B cell (primary cell): ENCODE measurements around the gene THAP2. TPM values are rescaled to one million over a fixed set of nuclear protein-coding genes. Genes with fewer than 3 reads are reported as not detected.

Source experiments
- ATAC-seq: fragments of 200-7000 bp; cut with Tn5 transposase; one replicate; pipeline ENCODE4 v1.10.0; 2021; ENCODE audit warnings: low read depth, mild to moderate bottlenecking, moderate number of reproducible peaks, moderate library complexity
- CTCF ChIA-PET: fragments of 350-600 bp; sonication (Branson Sonifier 250); formaldehyde crosslinking; loops from one replicate; lab custom pipeline; 2021; ENCODE audit warnings: antibody characterized with exemption, inconsistent platforms; lab: Charles Lee
- POLR2A ChIA-PET: fragments of 350-600 bp; sonication (Branson Sonifier 250); formaldehyde crosslinking; loops from one replicate; lab custom pipeline; 2021; ENCODE audit warnings: antibody characterized with exemption; lab: Charles Lee
- DNase-seq: peaks from one replicate; pipeline ENCODE4 v3.0.0; 2013
- H2AFZ ChIP-seq: 2 replicates; pipeline ENCODE4 v1.6.1; 2012; ENCODE audit warnings: mild to moderate bottlenecking, low read depth, low read length; ENCODE audit not compliant: insufficient read depth, poor library complexity, severe bottlenecking
- H3K27ac ChIP-seq, 2 donors: 1 replicate in 1 of 2; 2 replicates in 1 of 2; pipeline ENCODE4 v1.5.1; 2012 to 2013; ENCODE audit warnings: low read length in 2 of 2, mild to moderate bottlenecking in 2 of 2, moderate library complexity in 1 of 2
- H3K27me3 ChIP-seq, 4 experiments: fragments of 200-600 bp in 1 of 4; sonication (generic) in 1 of 4; replicated peaks in 1 of 4; 1 replicate in 2 of 4; 2 replicates in 2 of 4; pipeline versions ENCODE4 v1.6.1 to v1.7.0; 2013 to 2016; ENCODE audit warnings: low read length in 3 of 4, mild to moderate bottlenecking in 2 of 4, mixed read lengths in 1 of 4, moderate library complexity in 1 of 4; ENCODE audit not compliant: insufficient read depth in 4 of 4, control insufficient read depth in 3 of 4; ENCODE audit errors: control extremely low read depth in 1 of 4
- H3K36me3 ChIP-seq, 2 experiments: replicated peaks in 1 of 2; 1 replicate in 1 of 2; 2 replicates in 1 of 2; pipeline versions ENCODE4 v1.6.1 to v1.7.1; 2013; ENCODE audit warnings: low read length in 1 of 2; ENCODE audit not compliant: insufficient read depth in 2 of 2, control insufficient read depth in 1 of 2; ENCODE audit errors: control extremely low read depth in 1 of 2, extremely low read depth in 1 of 2
- H3K4me1 ChIP-seq, 2 donors: fragments of 200-600 bp in 1 of 2; sonication (generic) in 1 of 2; 1 replicate in 1 of 2; 2 replicates in 1 of 2; pipeline versions ENCODE4 v1.5.1 to v1.6.1; 2013 to 2017; ENCODE audit warnings: low read length in 2 of 2; ENCODE audit not compliant: control insufficient read depth in 2 of 2, insufficient read depth in 2 of 2
- H3K4me2 ChIP-seq: replicated peaks from 2 replicates; pipeline ENCODE3; 2012; ENCODE audit warnings: mild to moderate bottlenecking, low read depth, low read length; ENCODE audit not compliant: poor library complexity, severe bottlenecking
- H3K4me3 ChIP-seq, 5 experiments: fragments of 200-600 bp in 1 of 5; sonication (generic) in 1 of 5; 1 replicate in 3 of 5; 2 replicates in 2 of 5; pipeline versions ENCODE4 v1.5.1 to v1.7.0; 2011 to 2016; ENCODE audit warnings: low read length in 4 of 5, mild to moderate bottlenecking in 4 of 5, low read depth in 2 of 5, control low read depth in 1 of 5, moderate library complexity in 1 of 5; ENCODE audit not compliant: insufficient read depth in 1 of 5; ENCODE audit errors: control extremely low read depth in 1 of 5, extremely low read depth in 1 of 5
- H3K79me2 ChIP-seq: fragments of 200-600 bp; sonication (generic); one replicate; pipeline ENCODE4 v1.6.0; 2016; ENCODE audit warnings: low read length; ENCODE audit not compliant: control insufficient read depth, insufficient read depth
- H3K9ac ChIP-seq: fragments of 200-600 bp; sonication (generic); 2 replicates; pipeline ENCODE4 v1.6.1; 2017; ENCODE audit warnings: mild to moderate bottlenecking, low read length, moderate library complexity
- H3K9me3 ChIP-seq, 3 donors: one replicate each; pipeline versions ENCODE4 v1.6.1 to v1.7.1; 2013; ENCODE audit warnings: low read length in 2 of 3; ENCODE audit not compliant: control insufficient read depth in 2 of 3, insufficient read depth in 1 of 3; ENCODE audit errors: control extremely low read depth in 1 of 3
- H4K20me1 ChIP-seq: 2 replicates; pipeline ENCODE4 v1.6.0; 2012; ENCODE audit warnings: mild to moderate bottlenecking, low read length; ENCODE audit not compliant: insufficient read depth, control insufficient read depth, poor library complexity, severe bottlenecking
- H3K27ac Mint-ChIP-seq: one replicate; pipeline ENCODE4 v1.8.0; 2021; ENCODE audit warnings: mixed read lengths
- H3K27me3 Mint-ChIP-seq: one replicate; pipeline ENCODE4 v1.8.0; 2021; ENCODE audit warnings: mixed read lengths
- H3K4me1 Mint-ChIP-seq: one replicate; pipeline ENCODE4 v1.8.0; 2021; ENCODE audit warnings: mixed read lengths
- H3K4me3 Mint-ChIP-seq: one replicate; pipeline ENCODE4 v1.8.0; 2021; ENCODE audit warnings: mixed read lengths
- H3K9me3 Mint-ChIP-seq: one replicate; pipeline ENCODE4 v1.8.0; 2022; ENCODE audit warnings: mixed read lengths; ENCODE audit not compliant: insufficient read depth
- CTCF ChIP-seq: fragments of 200-600 bp; IDR thresholded peaks from one replicate; pipeline ENCODE4 v1.8.0; 2022; ENCODE audit warnings: antibody characterized with exemption, mild to moderate bottlenecking
- EZH2 ChIP-seq: IDR thresholded peaks from 2 replicates; pipeline ENCODE4 v1.6.1; 2012; ENCODE audit warnings: borderline replicate concordance, low read depth, mild to moderate bottlenecking, moderate library complexity, low read length; ENCODE audit not compliant: insufficient read depth, poor library complexity, severe bottlenecking
- WGBS: methylation state at CpG from one replicate; pipeline ENCODE4 v1.1.5; 2013; ENCODE audit warnings: missing lambda C conversion rate; ENCODE audit not compliant: insufficient coverage; 5-methylcytosine and 5-hydroxymethylcytosine counted together
- intact Hi-C: fragments of 100-400 bp; cut with micrococcal nuclease; formaldehyde crosslinking; loops from one replicate; pipeline ENCODE4 v1.10.0; 2022
- polyA plus RNA-seq: library from polyadenylated mRNA; depleted of rRNA; stranded (reverse); fragments of >200 nt; gene quantifications from 2 replicates; pipeline ENCODE4 v1.2.3, GENCODE V29; 2012
- small RNA-seq: library from RNA; depleted of rRNA; stranded (forward); fragments of <200 nt; gene quantifications from one replicate; pipeline ENCODE3, GENCODE V24; 2012; ENCODE audit warnings: low replicate concordance, low read depth; ENCODE audit not compliant: insufficient read length
- total RNA-seq, 2 donors: library from RNA; stranded (reverse); fragments of 120-200 nt in 1 of 2; gene quantifications; 1 replicate in 1 of 2; 2 replicates in 1 of 2; pipeline versions ENCODE4 v1.2.3 to v1.2.4, GENCODE V29; 2013 to 2022

THAP2 gene
- total and polyA plus RNA-seq, 2 donors (not counting 1 experiment from before 2014, with no cell fraction given) = 11.6 to 13.2 TPM

GRCh38 chr12:71727958-71728357 lies 63.9 kb downstream of the THAP2 start:
- no peak for DNase-seq
- Histone ChIP-seq H3K36me3 (no peaks in the 10 kb centered on the region), H3K27ac (no peak overlapping the region), H3K79me2 (no peaks in the 10 kb centered on the region), H3K27me3 (no peaks in the 10 kb centered on the region), H3K9ac (no peak overlapping the region), H3K9me3 (no peaks in the 10 kb centered on the region), H3K4me3 (no peak overlapping the region), H4K20me1 (no peaks in the 10 kb centered on the region), H2AFZ (no peak overlapping the region), H3K4me2 (no peak overlapping the region), H3K4me1 (no peaks in the 10 kb centered on the region)
- Mint-ChIP-seq H3K9me3 (no peaks in the 10 kb centered on the region), H3K4me1 (no peaks in the 10 kb centered on the region), H3K27ac (no peak overlapping the region), H3K27me3 (no peaks in the 10 kb centered on the region), H3K4me3 (no peak overlapping the region)
- WGBS = no CpG with 5 or more reads among the region's 5 CpGs
- ATAC-seq = no peak
- POLR2A ChIA-PET = no interaction called here
- intact Hi-C loops = no loop called here
- CTCF ChIA-PET = no interaction called here
- no peak for TF ChIP-seq CTCF
- no peak for TF ChIP-seq EZH2

Small RNA genes within 50 kb of the gene (small RNA-seq; reads per million reads assigned to genes)
- gene RF00560 = not detected

Other genes starting within 250 kb of the THAP2 start
- not detected in 2 replicates for gene LGR5, start 224.5 kb upstream of the THAP2 start, total RNA-seq
- 0.06 TPM in 1 of 2 replicates, not detected in the other for gene LGR5, start 224.5 kb upstream of the THAP2 start, polyA plus RNA-seq
- 141 and 154 TPM in 2 replicates for gene ZFC3H1, start 453 bp upstream of the THAP2 start, total RNA-seq
- 55.9 and 69.5 TPM in 2 replicates for gene ZFC3H1, start 453 bp upstream of the THAP2 start, polyA plus RNA-seq
- 39.4 and 45.5 TPM in 2 replicates for gene TMEM19, start 21.8 kb downstream of the THAP2 start, total RNA-seq
- gene TMEM19, start 21.8 kb downstream of the THAP2 start, polyA plus RNA-seq = 45.8 and 53.6 TPM in 2 replicates
- 69.4 and 83.7 TPM in 2 replicates for gene RAB21, start 90.6 kb downstream of the THAP2 start, total RNA-seq
- 7.3 and 19.3 TPM in 2 replicates for gene RAB21, start 90.6 kb downstream of the THAP2 start, polyA plus RNA-seq
- 70.4 and 74.5 TPM in 2 replicates for gene TBC1D15, start 175.5 kb downstream of the THAP2 start, total RNA-seq
- 16.1 and 31.0 TPM in 2 replicates for gene TBC1D15, start 175.5 kb downstream of the THAP2 start, polyA plus RNA-seq